H1 (cell line): ENCODE results near the gene CEP85L. TPM values are rescaled to one million over a fixed set of nuclear protein-coding genes. Genes with fewer than 3 reads are reported as not detected.
A peak's percentile ranks its signal among the peaks of the same experiment; 100 is the strongest.

Experiments used
- CTCF ChIA-PET: fragments of 300-600 bp; sonication (Branson Sonifier 250); formaldehyde crosslinking; loops from one replicate; lab custom pipeline; 2021; ENCODE audit not compliant: partially characterized antibody; lab: Charles Lee
- POLR2A ChIA-PET: fragments of 300-600 bp; sonication (Branson Sonifier 250); formaldehyde crosslinking; loops from one replicate; lab custom pipeline; 2021; ENCODE audit warnings: inconsistent platforms; ENCODE audit not compliant: partially characterized antibody; lab: Charles Lee
- DNase-seq, 2 experiments: peaks; one replicate each; pipeline versions ENCODE4 v3.0.0 to v3.0.0-alpha.2; 2010 to 2022; ENCODE audit warnings: low spot score in 2 of 2, low read depth in 1 of 2, mixed read lengths in 1 of 2
- FAIRE-seq: peaks from 2 replicates; lab custom pipeline; 2011; peaks lifted over from hg19 to GRCh38; lab: Jason Lieb, UNC
- H2AFZ ChIP-seq: 2 replicates; pipeline ENCODE4 v1.8.1; 2012; ENCODE audit warnings: low read length, inconsistent platforms
- H2AK5ac ChIP-seq: 2 replicates; pipeline ENCODE4 v1.6.1; 2013; ENCODE audit warnings: low read depth, low read length
- H2BK120ac ChIP-seq: replicated peaks from 2 replicates; pipeline ENCODE3; 2013; ENCODE audit warnings: low read depth, low read length, inconsistent platforms
- H2BK12ac ChIP-seq: 2 replicates; pipeline ENCODE4 v1.6.1; 2013; ENCODE audit warnings: low read depth, low read length
- H2BK15ac ChIP-seq: 2 replicates; pipeline ENCODE4 v1.6.1; 2013; ENCODE audit warnings: low read length
- H2BK20ac ChIP-seq: 2 replicates; pipeline ENCODE4 v1.6.1; 2013; ENCODE audit warnings: low read length
- H2BK5ac ChIP-seq: 2 replicates; pipeline ENCODE4 v1.6.1; 2013; ENCODE audit warnings: low read depth, low read length
- H3K14ac ChIP-seq: 2 replicates; pipeline ENCODE4 v1.6.1; 2013; ENCODE audit warnings: inconsistent platforms; ENCODE audit not compliant: insufficient read length
- H3K18ac ChIP-seq: 2 replicates; pipeline ENCODE4 v1.6.1; 2013; ENCODE audit warnings: low read length; ENCODE audit errors: extremely low read depth
- H3K23ac ChIP-seq: 2 replicates; pipeline ENCODE4 v1.6.1; 2013; ENCODE audit warnings: inconsistent platforms; ENCODE audit not compliant: insufficient read length
- H3K23me2 ChIP-seq: 2 replicates; pipeline ENCODE4 v1.6.1; 2013; ENCODE audit warnings: low read depth, low read length
- H3K27ac ChIP-seq: 2 replicates; pipeline ENCODE4 v1.6.1; 2011; ENCODE audit warnings: low read depth, low read length, inconsistent platforms
- H3K27me3 ChIP-seq, 4 experiments: replicated peaks in 1 of 4; 1 replicate in 1 of 4; 2 replicates in 3 of 4; pipeline versions ENCODE4 v1.6.1 to v1.8.1; 2011 to 2013; ENCODE audit warnings: low read length in 3 of 4, mild to moderate bottlenecking in 3 of 4, inconsistent platforms in 2 of 4, mixed read lengths in 2 of 4, moderate library complexity in 1 of 4; ENCODE audit not compliant: control insufficient read depth in 3 of 4, insufficient read depth in 3 of 4; ENCODE audit errors: extremely low read depth in 1 of 4
- H3K36me3 ChIP-seq, 4 experiments: 2 replicates each; pipeline versions ENCODE4 v1.6.1 to v1.8.1; 2011 to 2013; ENCODE audit warnings: mild to moderate bottlenecking in 4 of 4, low read length in 3 of 4, moderate library complexity in 2 of 4, control low read depth in 1 of 4, inconsistent platforms in 1 of 4; ENCODE audit not compliant: insufficient read depth in 4 of 4, control insufficient read depth in 2 of 4
- H3K4ac ChIP-seq: replicated peaks from 2 replicates; pipeline ENCODE3; 2013; ENCODE audit warnings: low read length, low read depth, mixed read lengths, inconsistent platforms; ENCODE audit not compliant: insufficient read length
- H3K4me1 ChIP-seq, 4 experiments: replicated peaks in 1 of 4; 1 replicate in 1 of 4; 2 replicates in 3 of 4; pipeline versions ENCODE4 v1.6.1 to v1.8.1; 2011 to 2013; ENCODE audit warnings: low read length in 3 of 4, inconsistent platforms in 2 of 4, mixed read lengths in 1 of 4; ENCODE audit not compliant: insufficient read depth in 4 of 4, control insufficient read depth in 3 of 4
- H3K4me2 ChIP-seq, 2 experiments: 2 replicates each; pipeline versions ENCODE4 v1.6.1 to v1.8.1; 2011 to 2013; ENCODE audit warnings: low read depth in 2 of 2, low read length in 2 of 2, control low read depth in 1 of 2, inconsistent platforms in 1 of 2, mild to moderate bottlenecking in 1 of 2; ENCODE audit not compliant: insufficient read depth in 1 of 2
- H3K4me3 ChIP-seq, 4 experiments: fragments of 200-600, 300-600 bp in 1 of 4; sonication (generic), shearing (Covaris generic), sonication (Bioruptor Twin) in 1 of 4; 2 replicates each; pipeline versions ENCODE4 v1.5.1 to v1.8.1; 2011 to 2016; ENCODE audit warnings: low read length in 4 of 4, low read depth in 3 of 4, control low read depth in 2 of 4, inconsistent platforms in 2 of 4, mild to moderate bottlenecking in 2 of 4, mixed read lengths in 1 of 4, moderate library complexity in 1 of 4; ENCODE audit not compliant: insufficient read depth in 2 of 4; ENCODE audit errors: extremely low read depth in 1 of 4
- H3K56ac ChIP-seq: replicated peaks from 2 replicates; pipeline ENCODE3; 2013; ENCODE audit warnings: low read depth, mild to moderate bottlenecking, mixed read lengths, low read length, inconsistent platforms; ENCODE audit not compliant: insufficient read length
- H3K79me1 ChIP-seq: 2 replicates; pipeline ENCODE4 v1.6.1; 2013; ENCODE audit warnings: low read depth, low read length, control low read depth
- H3K79me2 ChIP-seq, 2 experiments: 2 replicates each; pipeline versions ENCODE4 v1.6.1 to v1.8.1; 2012 to 2013; ENCODE audit warnings: low read length in 2 of 2, mild to moderate bottlenecking in 2 of 2, inconsistent platforms in 1 of 2; ENCODE audit not compliant: insufficient read depth in 2 of 2, control insufficient read depth in 1 of 2
- H3K9ac ChIP-seq, 4 experiments: replicated peaks in 1 of 4; 1 replicate in 1 of 4; 2 replicates in 3 of 4; pipeline versions ENCODE4 v1.6.1 to v1.8.1; 2011 to 2013; ENCODE audit warnings: low read depth in 3 of 4, low read length in 3 of 4, control low read depth in 2 of 4, mild to moderate bottlenecking in 2 of 4, moderate library complexity in 2 of 4, inconsistent platforms in 1 of 4; ENCODE audit errors: extremely low read depth in 1 of 4
- H3K9me3 ChIP-seq, 2 experiments: 2 replicates each; pipeline versions ENCODE4 v1.6.1 to v1.8.1; 2012 to 2013; ENCODE audit warnings: mild to moderate bottlenecking in 2 of 2, moderate library complexity in 2 of 2, control low read depth in 1 of 2, inconsistent platforms in 1 of 2, low read depth in 1 of 2, low read length in 1 of 2, mixed read lengths in 1 of 2; ENCODE audit not compliant: insufficient read depth in 2 of 2
- H4K20me1 ChIP-seq, 2 experiments: replicated peaks in 1 of 2; 2 replicates each; pipeline versions ENCODE3 to v1.8.1; 2011 to 2013; ENCODE audit warnings: inconsistent platforms in 2 of 2, low read length in 2 of 2, mild to moderate bottlenecking in 1 of 2; ENCODE audit not compliant: insufficient read depth in 2 of 2, control insufficient read depth in 1 of 2
- H4K5ac ChIP-seq: 2 replicates; pipeline ENCODE4 v1.6.1; 2013; ENCODE audit warnings: low read length, low read depth, mixed read lengths, inconsistent platforms; ENCODE audit not compliant: insufficient read length
- H4K8ac ChIP-seq: 2 replicates; pipeline ENCODE4 v1.8.0; 2013; ENCODE audit warnings: mild to moderate bottlenecking, moderate library complexity, low read length, inconsistent platforms; ENCODE audit not compliant: insufficient read depth; ENCODE audit errors: extremely low read depth
- H4K91ac ChIP-seq: replicated peaks from 2 replicates; pipeline ENCODE3; 2013; ENCODE audit warnings: low read length, mixed read lengths, inconsistent platforms; ENCODE audit not compliant: insufficient read length
- CTCF ChIP-seq, 3 experiments: IDR thresholded peaks; 1 replicate in 2 of 3; 2 replicates in 1 of 3; pipeline versions ENCODE4 v1.5.1 to v1.6.1; 2011; ENCODE audit warnings: low read length in 3 of 3, mild to moderate bottlenecking in 3 of 3, inconsistent platforms in 2 of 3, low read depth in 1 of 3, moderate library complexity in 1 of 3; ENCODE audit not compliant: insufficient read depth in 1 of 3; ENCODE audit errors: control extremely low read depth in 1 of 3
- HDAC6 ChIP-seq: IDR thresholded peaks from one replicate; pipeline ENCODE4 v1.7.1; 2012; ENCODE audit warnings: low read depth, mild to moderate bottlenecking, inconsistent platforms, low read length, moderate library complexity
- RAD21 ChIP-seq, 2 experiments: IDR thresholded peaks in 1 of 2; conservative IDR thresholded peaks in 1 of 2; 2 replicates each; pipeline ENCODE4 v1.6.1; 2011; ENCODE audit warnings: low read depth in 2 of 2, low read length in 2 of 2, improper control_type of control experiment in 1 of 2, inconsistent platforms in 1 of 2, mild to moderate bottlenecking in 1 of 2, moderate library complexity in 1 of 2
- SUZ12 ChIP-seq: fragments of 200-600 bp; sonication (generic); IDR thresholded peaks from 2 replicates; pipeline ENCODE4 v1.6.1; 2012; ENCODE audit warnings: mild to moderate bottlenecking, inconsistent platforms, low read length, moderate library complexity, mixed read lengths
- WGBS, 2 experiments: shearing (Covaris generic) in 1 of 2; methylation state at CpG; one replicate each; pipeline versions ENCODE4 v1.1.6 to v1.1.7; 2013 to 2015; ENCODE audit warnings: low lambda C conversion rate in 2 of 2, mixed read lengths in 2 of 2, inconsistent platforms in 1 of 2, low coverage in 1 of 2, missing lambda C conversion rate in 1 of 2; ENCODE audit not compliant: insufficient replicate concordance in 2 of 2, insufficient coverage in 1 of 2, insufficient read length in 1 of 2; ENCODE audit errors: extremely low coverage in 1 of 2, missing lambda C conversion rate in 1 of 2; 5-methylcytosine and 5-hydroxymethylcytosine counted together
- polyA plus RNA-seq, 7 experiments: library from polyadenylated mRNA; depleted of rRNA in 3 of 7; stranded (reverse) in 5 of 7; unstranded in 2 of 7; fragments of >200 nt in 5 of 7; fragments of 200-250 nt in 2 of 7; gene quantifications; 1 replicate in 5 of 7; 2 replicates in 1 of 7; 4 replicates in 1 of 7; pipeline versions ENCODE4 v1.2.1 to v1.2.3, GENCODE V29; 2011 to 2013; ENCODE audit warnings: missing spikeins in 2 of 7, mixed read lengths in 2 of 7
- total RNA-seq: library from RNA; stranded (reverse); fragmentation: NEBNext Ultra II Directional; extraction: Animal tissue kit (Norgen Biotek cat#: 25700); gene quantifications from 2 replicates; pipeline ENCODE4 v1.2.1, GENCODE V29; 2021

Gene CEP85L
- total and polyA plus RNA-seq, 2 of the 8 experiments (the other 6 are each of a cell fraction or from before 2014, with no cell fraction given): 3.2 to 27.6 TPM

GRCh38 chr6:118618676-118619377, 32.6 kb downstream of the CEP85L start:
- H2AK5ac ChIP-seq: no peak overlapping the region
- DNase-seq: peak; percentile 21 to 85
- no peak overlapping the region for H3K23ac ChIP-seq
- H3K4me1 ChIP-seq: no peaks in the 10 kb centered on the region
- no peak overlapping the region for H2BK15ac ChIP-seq
- no peak for TF ChIP-seq HDAC6
- peak; percentile 88 to 89 for TF ChIP-seq RAD21 (IDR thresholded peaks at IDR 0.05 in 1 of 2, conservative IDR thresholded peaks at IDR 0.05 in 1 of 2; ENCODE audit: low read depth in 2 of 2, low read length in 2 of 2)
- TF ChIP-seq CTCF (IDR thresholded peaks at IDR 0.05; ENCODE audit: control extremely low read depth in 1 of 3, insufficient read depth in 1 of 3, low read depth in 1 of 3, low read length in 3 of 3): peak; percentile 80 to 98 (median 91)
- no peak for TF ChIP-seq SUZ12
- no peak overlapping the region for H2BK12ac ChIP-seq
- H3K9me3 ChIP-seq: no peaks in the 10 kb centered on the region
- H3K4me2 ChIP-seq: no peak overlapping the region
- H3K79me1 ChIP-seq: no peaks in the 10 kb centered on the region; the same call in 1 of the 2 replicates
- no peaks in the 10 kb centered on the region for H3K27me3 ChIP-seq
- H2BK120ac ChIP-seq: no peak overlapping the region
- no peak overlapping the region for H4K5ac ChIP-seq
- no peak overlapping the region for H3K18ac ChIP-seq
- H3K27ac ChIP-seq: no peak overlapping the region
- no peak overlapping the region for H3K56ac ChIP-seq
- H4K20me1 ChIP-seq: no peaks in the 10 kb centered on the region
- no peak overlapping the region for H2AFZ ChIP-seq
- POLR2A ChIA-PET: no interaction called here
- CTCF ChIA-PET: interaction anchor here (0.5 to 1.0 kb wide), 16 partner anchors 10 to 1169 kb away, joined by 3 to 5 read pairs (median 3); no protein-coding TSS in a partner anchor
- no peaks in the 10 kb centered on the region for H3K36me3 ChIP-seq
- no peak overlapping the region for H3K4ac ChIP-seq
- no peak overlapping the region for H3K4me3 ChIP-seq
- no peak overlapping the region for H4K91ac ChIP-seq
- no peak overlapping the region for H2BK20ac ChIP-seq
- no peaks in the 10 kb centered on the region for H3K23me2 ChIP-seq
- no peak overlapping the region for H4K8ac ChIP-seq
- peak; percentile 57 for FAIRE-seq
- H3K14ac ChIP-seq: no peak overlapping the region
- 63% methylated on average over 15 of the region's 15 CpGs; no CpG with 5 or more reads in 1 of the 2 experiments for WGBS, 2 experiments
- H3K79me2 ChIP-seq: no peaks in the 10 kb centered on the region
- no peak overlapping the region for H2BK5ac ChIP-seq
- H3K9ac ChIP-seq: no peak overlapping the region
